WTC11 (cell line): ENCODE measurements around the gene MICAL3. TPM values are rescaled to one million over a fixed set of nuclear protein-coding genes. Genes with fewer than 3 reads are reported as not detected.

Experiments used
- ATAC-seq: fragments of 200-7000 bp; cut with Tn5 transposase; 2 replicates; pipeline ENCODE4 v1.10.0; 2021; ENCODE audit warnings: mild to moderate bottlenecking, moderate library complexity
- CTCF ChIA-PET: fragments of 300-600 bp; sonication (Branson Sonifier 250); formaldehyde crosslinking; loops from one replicate; lab custom pipeline; 2021; ENCODE audit warnings: antibody characterized with exemption; lab: Charles Lee
- POLR2A ChIA-PET: fragments of 350-600 bp; sonication (Branson Sonifier 250); formaldehyde crosslinking; loops from one replicate; lab custom pipeline; 2021; ENCODE audit warnings: antibody characterized with exemption; lab: Charles Lee
- DNase-seq: peaks from one replicate; pipeline ENCODE4 v3.0.0; 2021; ENCODE audit warnings: low spot score
- H3K27ac Mint-ChIP-seq: 2 replicates; pipeline ENCODE4 v1.8.0; 2021; ENCODE audit warnings: mixed read lengths
- H3K27me3 Mint-ChIP-seq: 2 replicates; pipeline ENCODE4 v1.8.0; 2021; ENCODE audit warnings: low read depth, mild to moderate bottlenecking, moderate library complexity, mixed read lengths
- H3K36me3 Mint-ChIP-seq: 2 replicates; pipeline ENCODE4 v1.8.0; 2021; ENCODE audit warnings: mixed read lengths
- H3K4me1 Mint-ChIP-seq: 2 replicates; pipeline ENCODE4 v1.8.0; 2022; ENCODE audit warnings: mixed read lengths
- H3K4me3 Mint-ChIP-seq: 2 replicates; pipeline ENCODE4 v1.8.0; 2021; ENCODE audit warnings: mild to moderate bottlenecking, moderate library complexity, mixed read lengths
- H3K9me3 Mint-ChIP-seq: 2 replicates; pipeline ENCODE4 v1.8.0; 2021; ENCODE audit warnings: mixed read lengths
- E2F4 ChIP-seq: sonication (generic); formaldehyde crosslinking; IDR thresholded peaks from 2 replicates; pipeline ENCODE4 v1.8.1; 2022; ENCODE audit warnings: low read depth, mild to moderate bottlenecking, moderate library complexity, missing genetic modification reagents, borderline replicate concordance
- ETV6 ChIP-seq: sonication (generic); formaldehyde crosslinking; IDR thresholded peaks from 2 replicates; pipeline ENCODE4 v1.8.1; 2022; ENCODE audit warnings: mild to moderate bottlenecking, missing genetic modification reagents
- GABPB1 ChIP-seq: sonication (generic); formaldehyde crosslinking; IDR thresholded peaks from 2 replicates; pipeline ENCODE4 v1.8.1; 2023; ENCODE audit warnings: mild to moderate bottlenecking, missing genetic modification reagents
- GRHL2 ChIP-seq: fragments of 250-450 bp; sonication (Bioruptor Pico); IDR thresholded peaks from 2 replicates; pipeline ENCODE4 v1.8.0; 2022; ENCODE audit warnings: mild to moderate bottlenecking, moderate library complexity; ENCODE audit not compliant: insufficient replicate concordance, severe bottlenecking
- JUN ChIP-seq: sonication (generic); formaldehyde crosslinking; IDR thresholded peaks from 2 replicates; pipeline ENCODE4 v1.8.0; 2023; ENCODE audit warnings: mild to moderate bottlenecking, missing genetic modification reagents
- OVOL2 ChIP-seq: fragments of 250-450 bp; sonication (Bioruptor Pico); IDR thresholded peaks from 2 replicates; pipeline ENCODE4 v1.9.0; 2021; ENCODE audit warnings: mild to moderate bottlenecking, borderline replicate concordance
- USF1 ChIP-seq: sonication (generic); formaldehyde crosslinking; IDR thresholded peaks from 2 replicates; pipeline ENCODE4 v1.8.0; 2022; ENCODE audit warnings: mild to moderate bottlenecking, missing genetic modification reagents
- ZNF317 ChIP-seq: sonication (generic); formaldehyde crosslinking; IDR thresholded peaks from 2 replicates; pipeline ENCODE4 v1.8.1; 2023; ENCODE audit warnings: low read depth, mild to moderate bottlenecking, moderate library complexity, missing genetic modification reagents, borderline replicate concordance
- total RNA-seq: library from RNA; stranded (reverse); gene quantifications from 3 replicates; pipeline ENCODE4 v1.2.3, GENCODE V29; 2021
- TF ChIP-seq, protein P1 (sequence below): sonication (generic); formaldehyde crosslinking; IDR thresholded peaks from 2 replicates; pipeline ENCODE4 v1.8.1; 2023; ENCODE audit warnings: mild to moderate bottlenecking, missing genetic modification reagents
- TF ChIP-seq, protein P2 (sequence below): sonication (generic); formaldehyde crosslinking; IDR thresholded peaks from 2 replicates; pipeline ENCODE4 v1.8.1; 2023; ENCODE audit warnings: mild to moderate bottlenecking, missing genetic modification reagents
- TF ChIP-seq, protein P3 (sequence below): sonication (generic); formaldehyde crosslinking; IDR thresholded peaks from 2 replicates; pipeline ENCODE4 v1.8.1; 2022; ENCODE audit warnings: missing genetic modification reagents, borderline replicate concordance
- TF ChIP-seq, protein P4 (sequence below): fragments of 200-600 bp; IDR thresholded peaks from 2 replicates; pipeline ENCODE4 v1.8.0; 2022; ENCODE audit warnings: antibody characterized with exemption
- TF ChIP-seq, protein P5 (sequence below): fragments of 250-450 bp; sonication (Bioruptor Pico); IDR thresholded peaks from 2 replicates; pipeline ENCODE4 v1.9.0; 2021; ENCODE audit warnings: mild to moderate bottlenecking

MICAL3 gene
- total RNA-seq, 1 experiment from 2014 or later = 41.2 TPM

- TF ChIP-seq, protein P1, sequence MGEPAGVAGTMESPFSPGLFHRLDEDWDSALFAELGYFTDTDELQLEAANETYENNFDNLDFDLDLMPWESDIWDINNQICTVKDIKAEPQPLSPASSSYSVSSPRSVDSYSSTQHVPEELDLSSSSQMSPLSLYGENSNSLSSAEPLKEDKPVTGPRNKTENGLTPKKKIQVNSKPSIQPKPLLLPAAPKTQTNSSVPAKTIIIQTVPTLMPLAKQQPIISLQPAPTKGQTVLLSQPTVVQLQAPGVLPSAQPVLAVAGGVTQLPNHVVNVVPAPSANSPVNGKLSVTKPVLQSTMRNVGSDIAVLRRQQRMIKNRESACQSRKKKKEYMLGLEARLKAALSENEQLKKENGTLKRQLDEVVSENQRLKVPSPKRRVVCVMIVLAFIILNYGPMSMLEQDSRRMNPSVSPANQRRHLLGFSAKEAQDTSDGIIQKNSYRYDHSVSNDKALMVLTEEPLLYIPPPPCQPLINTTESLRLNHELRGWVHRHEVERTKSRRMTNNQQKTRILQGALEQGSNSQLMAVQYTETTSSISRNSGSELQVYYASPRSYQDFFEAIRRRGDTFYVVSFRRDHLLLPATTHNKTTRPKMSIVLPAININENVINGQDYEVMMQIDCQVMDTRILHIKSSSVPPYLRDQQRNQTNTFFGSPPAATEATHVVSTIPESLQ (CRISPR knock-in tag) = no peak
- TF ChIP-seq E2F4 = no peak
- TF ChIP-seq, protein P2, sequence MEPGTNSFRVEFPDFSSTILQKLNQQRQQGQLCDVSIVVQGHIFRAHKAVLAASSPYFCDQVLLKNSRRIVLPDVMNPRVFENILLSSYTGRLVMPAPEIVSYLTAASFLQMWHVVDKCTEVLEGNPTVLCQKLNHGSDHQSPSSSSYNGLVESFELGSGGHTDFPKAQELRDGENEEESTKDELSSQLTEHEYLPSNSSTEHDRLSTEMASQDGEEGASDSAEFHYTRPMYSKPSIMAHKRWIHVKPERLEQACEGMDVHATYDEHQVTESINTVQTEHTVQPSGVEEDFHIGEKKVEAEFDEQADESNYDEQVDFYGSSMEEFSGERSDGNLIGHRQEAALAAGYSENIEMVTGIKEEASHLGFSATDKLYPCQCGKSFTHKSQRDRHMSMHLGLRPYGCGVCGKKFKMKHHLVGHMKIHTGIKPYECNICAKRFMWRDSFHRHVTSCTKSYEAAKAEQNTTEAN (CRISPR knock-in tag) = no peak
- TF ChIP-seq GRHL2 = no peak
- TF ChIP-seq, protein P3, sequence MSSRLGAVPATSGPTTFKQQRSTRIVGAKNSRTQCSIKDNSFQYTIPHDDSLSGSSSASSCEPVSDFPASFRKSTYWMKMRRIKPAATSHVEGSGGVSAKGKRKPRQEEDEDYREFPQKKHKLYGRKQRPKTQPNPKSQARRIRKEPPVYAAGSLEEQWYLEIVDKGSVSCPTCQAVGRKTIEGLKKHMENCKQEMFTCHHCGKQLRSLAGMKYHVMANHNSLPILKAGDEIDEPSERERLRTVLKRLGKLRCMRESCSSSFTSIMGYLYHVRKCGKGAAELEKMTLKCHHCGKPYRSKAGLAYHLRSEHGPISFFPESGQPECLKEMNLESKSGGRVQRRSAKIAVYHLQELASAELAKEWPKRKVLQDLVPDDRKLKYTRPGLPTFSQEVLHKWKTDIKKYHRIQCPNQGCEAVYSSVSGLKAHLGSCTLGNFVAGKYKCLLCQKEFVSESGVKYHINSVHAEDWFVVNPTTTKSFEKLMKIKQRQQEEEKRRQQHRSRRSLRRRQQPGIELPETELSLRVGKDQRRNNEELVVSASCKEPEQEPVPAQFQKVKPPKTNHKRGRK (CRISPR knock-in tag) = no peak
- TF ChIP-seq, all 79 proteins: peak for 0
Measured at GRCh38 chr22:17835256-17835655, 189.1 kb downstream of the MICAL3 start (continued).

DNA sequence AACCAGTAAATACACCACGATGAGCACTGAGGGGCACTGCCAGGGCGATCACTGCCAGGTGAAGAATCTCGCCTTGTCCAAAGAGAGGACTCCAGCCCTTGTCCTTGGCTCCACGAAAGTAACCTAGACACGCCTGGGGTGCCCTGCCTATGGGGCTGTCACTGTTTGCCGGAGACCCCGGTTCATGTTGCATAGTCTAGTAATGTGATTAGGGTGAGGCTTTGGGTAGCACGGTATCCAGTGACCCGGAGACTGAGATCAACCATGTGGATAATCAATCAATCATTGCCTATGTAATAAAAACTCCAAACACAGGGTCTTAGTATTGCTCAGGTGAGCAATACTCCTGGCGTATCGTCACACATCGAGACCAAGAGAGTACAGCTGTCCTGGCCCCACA lies 190.9 kb downstream of the MICAL3 start:
- TF ChIP-seq GABPB1 (CRISPR knock-in tag) = no peak
- TF ChIP-seq, all 79 proteins: peak for 0
- no peak overlapping the region for H3K4me3 Mint-ChIP-seq
- ATAC-seq (no peak), DNase-seq (no peak)
- no peak overlapping the region for H3K27ac Mint-ChIP-seq
- no peaks in the 10 kb centered on the region; the same call in 1 of the 2 replicates for H3K36me3 Mint-ChIP-seq
- POLR2A ChIA-PET = no interaction called here
- CTCF ChIA-PET = interaction anchor here (1.0 to 1.3 kb wide), 2 partner anchors 51 to 243 kb away, joined by 3 to 11 read pairs; no protein-coding TSS in a partner anchor
- H3K4me1 Mint-ChIP-seq = peaks cover 3% of the 10 kb centered on the region
- no peaks in the 10 kb centered on the region for H3K27me3 Mint-ChIP-seq
- H3K9me3 Mint-ChIP-seq = no peaks in the 10 kb centered on the region

- DNase-seq (no peak), ATAC-seq (no peak)
- no peaks in the 10 kb centered on the region for H3K9me3 Mint-ChIP-seq
- ChIA-PET POLR2A (no interaction called here), CTCF (interaction anchor here (0.5 to 0.9 kb wide), 2 partner anchors 24 to 222 kb away, joined by 3 read pairs; no protein-coding TSS in a partner anchor)
- H3K36me3 Mint-ChIP-seq = no peaks in the 10 kb centered on the region; the same call in 1 of the 2 replicates
- H3K27ac Mint-ChIP-seq = no peak overlapping the region
- peaks cover 3% of the 10 kb centered on the region for H3K4me1 Mint-ChIP-seq
- H3K4me3 Mint-ChIP-seq = no peak overlapping the region
- H3K27me3 Mint-ChIP-seq = no peaks in the 10 kb centered on the region
- TF ChIP-seq ETV6 (CRISPR knock-in tag) (no peak), OVOL2 (CRISPR knock-in tag) (no peak), JUN (no peak), ZNF317 (CRISPR knock-in tag) (no peak), USF1 (CRISPR knock-in tag) (no peak)
- TF ChIP-seq, protein P4, sequence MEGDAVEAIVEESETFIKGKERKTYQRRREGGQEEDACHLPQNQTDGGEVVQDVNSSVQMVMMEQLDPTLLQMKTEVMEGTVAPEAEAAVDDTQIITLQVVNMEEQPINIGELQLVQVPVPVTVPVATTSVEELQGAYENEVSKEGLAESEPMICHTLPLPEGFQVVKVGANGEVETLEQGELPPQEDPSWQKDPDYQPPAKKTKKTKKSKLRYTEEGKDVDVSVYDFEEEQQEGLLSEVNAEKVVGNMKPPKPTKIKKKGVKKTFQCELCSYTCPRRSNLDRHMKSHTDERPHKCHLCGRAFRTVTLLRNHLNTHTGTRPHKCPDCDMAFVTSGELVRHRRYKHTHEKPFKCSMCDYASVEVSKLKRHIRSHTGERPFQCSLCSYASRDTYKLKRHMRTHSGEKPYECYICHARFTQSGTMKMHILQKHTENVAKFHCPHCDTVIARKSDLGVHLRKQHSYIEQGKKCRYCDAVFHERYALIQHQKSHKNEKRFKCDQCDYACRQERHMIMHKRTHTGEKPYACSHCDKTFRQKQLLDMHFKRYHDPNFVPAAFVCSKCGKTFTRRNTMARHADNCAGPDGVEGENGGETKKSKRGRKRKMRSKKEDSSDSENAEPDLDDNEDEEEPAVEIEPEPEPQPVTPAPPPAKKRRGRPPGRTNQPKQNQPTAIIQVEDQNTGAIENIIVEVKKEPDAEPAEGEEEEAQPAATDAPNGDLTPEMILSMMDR = no peak
- TF ChIP-seq, protein P5, sequence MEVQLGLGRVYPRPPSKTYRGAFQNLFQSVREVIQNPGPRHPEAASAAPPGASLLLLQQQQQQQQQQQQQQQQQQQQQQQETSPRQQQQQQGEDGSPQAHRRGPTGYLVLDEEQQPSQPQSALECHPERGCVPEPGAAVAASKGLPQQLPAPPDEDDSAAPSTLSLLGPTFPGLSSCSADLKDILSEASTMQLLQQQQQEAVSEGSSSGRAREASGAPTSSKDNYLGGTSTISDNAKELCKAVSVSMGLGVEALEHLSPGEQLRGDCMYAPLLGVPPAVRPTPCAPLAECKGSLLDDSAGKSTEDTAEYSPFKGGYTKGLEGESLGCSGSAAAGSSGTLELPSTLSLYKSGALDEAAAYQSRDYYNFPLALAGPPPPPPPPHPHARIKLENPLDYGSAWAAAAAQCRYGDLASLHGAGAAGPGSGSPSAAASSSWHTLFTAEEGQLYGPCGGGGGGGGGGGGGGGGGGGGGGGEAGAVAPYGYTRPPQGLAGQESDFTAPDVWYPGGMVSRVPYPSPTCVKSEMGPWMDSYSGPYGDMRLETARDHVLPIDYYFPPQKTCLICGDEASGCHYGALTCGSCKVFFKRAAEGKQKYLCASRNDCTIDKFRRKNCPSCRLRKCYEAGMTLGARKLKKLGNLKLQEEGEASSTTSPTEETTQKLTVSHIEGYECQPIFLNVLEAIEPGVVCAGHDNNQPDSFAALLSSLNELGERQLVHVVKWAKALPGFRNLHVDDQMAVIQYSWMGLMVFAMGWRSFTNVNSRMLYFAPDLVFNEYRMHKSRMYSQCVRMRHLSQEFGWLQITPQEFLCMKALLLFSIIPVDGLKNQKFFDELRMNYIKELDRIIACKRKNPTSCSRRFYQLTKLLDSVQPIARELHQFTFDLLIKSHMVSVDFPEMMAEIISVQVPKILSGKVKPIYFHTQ (CRISPR knock-in tag) = no peak
Measured at GRCh38 chr22:17832665-17833064, 191.7 kb downstream of the MICAL3 start.
